Vagina (tissue), 2 donors: Measurements from ENCODE around the gene NR1H3.

Experiments used
- POLR2A ChIP-seq, 2 donors: fragments of 450-650 bp; IDR thresholded peaks; one replicate each; pipeline ENCODE4 v1.6.1; 2017; ENCODE audit warnings: antibody characterized with exemption in 2 of 2, mild to moderate bottlenecking in 2 of 2, moderate library complexity in 2 of 2
- POLR2AphosphoS5 ChIP-seq, 2 donors: sonication (generic); formaldehyde crosslinking; IDR thresholded peaks; one replicate each; pipeline ENCODE4 v1.9.0; 2017; ENCODE audit warnings: antibody characterized with exemption in 2 of 2, mild to moderate bottlenecking in 2 of 2, low read depth in 1 of 2; ENCODE audit not compliant: insufficient read depth in 1 of 2
- TF ChIP-seq, protein P1 (sequence below), 3 experiments: fragments of 450-650 bp in 2 of 3; fragments of 200-600 bp in 1 of 3; sonication (generic) in 1 of 3; IDR thresholded peaks; one replicate each; pipeline ENCODE4 v1.5.1; 2017 to 2019; ENCODE audit warnings: antibody characterized with exemption in 3 of 3, mild to moderate bottlenecking in 2 of 3, moderate library complexity in 2 of 3

DNA sequence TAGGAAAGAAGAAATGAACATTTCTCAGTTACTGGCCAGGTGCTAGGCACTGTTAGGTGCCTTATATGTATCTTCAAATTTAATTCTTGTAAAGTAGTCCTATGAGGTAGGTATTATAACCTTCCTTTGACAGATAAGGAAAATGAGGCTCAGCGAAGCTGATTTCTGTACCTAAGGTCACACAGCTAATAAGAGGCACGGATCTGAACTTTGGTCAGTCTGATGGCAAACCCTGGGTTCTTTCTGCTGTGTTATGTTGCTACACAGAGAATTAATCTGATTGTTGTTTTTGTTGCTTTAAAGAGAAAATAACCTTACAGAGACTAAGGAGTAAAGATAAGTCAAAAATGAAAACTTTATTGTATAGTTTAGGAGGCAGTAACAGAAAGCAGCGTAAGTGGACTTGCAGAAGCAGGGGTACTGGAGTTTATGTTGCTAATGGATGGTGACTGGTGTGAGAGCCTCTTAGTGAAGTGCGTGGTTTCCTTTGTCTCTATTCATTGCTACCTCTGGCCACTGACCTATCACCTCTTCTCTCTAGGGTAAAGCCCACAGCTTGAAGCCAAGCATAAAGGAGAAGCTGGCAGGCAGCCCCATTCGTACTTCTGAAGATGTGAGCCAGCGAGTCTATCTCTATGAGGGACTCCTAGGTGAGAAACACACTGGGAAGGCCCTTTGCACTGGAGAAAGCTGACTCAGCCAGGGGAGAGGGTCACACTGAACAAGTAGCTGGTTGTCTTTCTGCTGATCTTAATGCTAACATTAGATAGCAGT is 50.4 kb downstream of the NR1H3 start:
- TF ChIP-seq, protein P1, sequence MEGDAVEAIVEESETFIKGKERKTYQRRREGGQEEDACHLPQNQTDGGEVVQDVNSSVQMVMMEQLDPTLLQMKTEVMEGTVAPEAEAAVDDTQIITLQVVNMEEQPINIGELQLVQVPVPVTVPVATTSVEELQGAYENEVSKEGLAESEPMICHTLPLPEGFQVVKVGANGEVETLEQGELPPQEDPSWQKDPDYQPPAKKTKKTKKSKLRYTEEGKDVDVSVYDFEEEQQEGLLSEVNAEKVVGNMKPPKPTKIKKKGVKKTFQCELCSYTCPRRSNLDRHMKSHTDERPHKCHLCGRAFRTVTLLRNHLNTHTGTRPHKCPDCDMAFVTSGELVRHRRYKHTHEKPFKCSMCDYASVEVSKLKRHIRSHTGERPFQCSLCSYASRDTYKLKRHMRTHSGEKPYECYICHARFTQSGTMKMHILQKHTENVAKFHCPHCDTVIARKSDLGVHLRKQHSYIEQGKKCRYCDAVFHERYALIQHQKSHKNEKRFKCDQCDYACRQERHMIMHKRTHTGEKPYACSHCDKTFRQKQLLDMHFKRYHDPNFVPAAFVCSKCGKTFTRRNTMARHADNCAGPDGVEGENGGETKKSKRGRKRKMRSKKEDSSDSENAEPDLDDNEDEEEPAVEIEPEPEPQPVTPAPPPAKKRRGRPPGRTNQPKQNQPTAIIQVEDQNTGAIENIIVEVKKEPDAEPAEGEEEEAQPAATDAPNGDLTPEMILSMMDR (IDR thresholded peaks at IDR 0.05) = no peak
- TF ChIP-seq POLR2AphosphoS5 (IDR thresholded peaks at IDR 0.05; ENCODE audit: insufficient read depth in 1 of 2, low read depth in 1 of 2) (no peak), POLR2A (IDR thresholded peaks at IDR 0.05) (no peak)
